Esophagus squamous epithelium (tissue), 4 donors: ENCODE data around the gene MAP2K3.

ENCODE experiments used
- POLR2A ChIP-seq, 4 donors: fragments of 450-650 bp; IDR thresholded peaks; one replicate each; pipeline ENCODE4 v1.6.1; 2017; ENCODE audit warnings: antibody characterized with exemption in 4 of 4, mild to moderate bottlenecking in 4 of 4, moderate library complexity in 3 of 4
- TF ChIP-seq, protein P1 (sequence below), 6 experiments: fragments of 450-650 bp in 4 of 6; fragments of 200-600 bp in 2 of 6; sonication (generic) in 2 of 6; IDR thresholded peaks; one replicate each; pipeline ENCODE4 v1.5.1; 2016 to 2019; ENCODE audit warnings: antibody characterized with exemption in 6 of 6, mild to moderate bottlenecking in 4 of 6, moderate library complexity in 4 of 6

DNA sequence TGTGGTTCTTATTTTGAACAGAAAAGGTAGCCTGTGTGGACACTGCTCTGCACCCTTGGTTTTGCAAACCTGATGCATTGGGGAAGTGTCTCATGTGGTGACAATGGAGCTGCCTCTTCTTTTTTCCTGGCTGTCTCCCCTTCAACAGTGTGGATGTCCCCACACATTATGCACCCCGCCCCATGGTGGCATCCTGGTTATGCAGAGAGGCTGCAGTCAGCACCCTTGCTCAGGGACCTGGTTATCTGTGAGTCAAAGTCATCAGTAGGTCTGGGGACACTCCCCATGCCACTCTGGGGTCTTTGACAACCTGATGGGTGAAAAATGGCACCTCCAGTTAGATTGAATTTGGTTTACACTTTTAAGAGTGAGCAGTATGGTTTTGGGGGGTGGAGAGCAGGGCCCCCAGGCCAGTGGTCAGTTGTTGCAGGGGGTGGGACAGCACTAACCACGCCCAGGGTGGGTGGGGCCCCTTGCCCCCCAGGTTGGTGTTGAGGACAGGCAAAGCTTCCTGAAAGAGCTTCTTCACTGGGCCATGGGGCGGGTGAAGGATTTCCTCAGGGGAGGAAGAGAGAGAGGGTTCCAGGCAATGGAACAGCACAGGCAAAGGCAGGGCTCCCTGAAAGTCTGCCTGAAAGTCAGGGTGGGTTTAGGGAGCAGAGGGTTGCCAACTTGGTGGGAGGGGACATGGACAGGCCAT, 67.0 kb downstream of the MAP2K3 start:
- TF ChIP-seq, protein P1, sequence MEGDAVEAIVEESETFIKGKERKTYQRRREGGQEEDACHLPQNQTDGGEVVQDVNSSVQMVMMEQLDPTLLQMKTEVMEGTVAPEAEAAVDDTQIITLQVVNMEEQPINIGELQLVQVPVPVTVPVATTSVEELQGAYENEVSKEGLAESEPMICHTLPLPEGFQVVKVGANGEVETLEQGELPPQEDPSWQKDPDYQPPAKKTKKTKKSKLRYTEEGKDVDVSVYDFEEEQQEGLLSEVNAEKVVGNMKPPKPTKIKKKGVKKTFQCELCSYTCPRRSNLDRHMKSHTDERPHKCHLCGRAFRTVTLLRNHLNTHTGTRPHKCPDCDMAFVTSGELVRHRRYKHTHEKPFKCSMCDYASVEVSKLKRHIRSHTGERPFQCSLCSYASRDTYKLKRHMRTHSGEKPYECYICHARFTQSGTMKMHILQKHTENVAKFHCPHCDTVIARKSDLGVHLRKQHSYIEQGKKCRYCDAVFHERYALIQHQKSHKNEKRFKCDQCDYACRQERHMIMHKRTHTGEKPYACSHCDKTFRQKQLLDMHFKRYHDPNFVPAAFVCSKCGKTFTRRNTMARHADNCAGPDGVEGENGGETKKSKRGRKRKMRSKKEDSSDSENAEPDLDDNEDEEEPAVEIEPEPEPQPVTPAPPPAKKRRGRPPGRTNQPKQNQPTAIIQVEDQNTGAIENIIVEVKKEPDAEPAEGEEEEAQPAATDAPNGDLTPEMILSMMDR (IDR thresholded peaks at IDR 0.05): no peak
- TF ChIP-seq POLR2A (IDR thresholded peaks at IDR 0.05): no peak
